BJ (cell line): Measurements from ENCODE around the gene ZGPAT. TPM values are rescaled to one million over a fixed set of nuclear protein-coding genes. Genes with fewer than 3 reads are reported as not detected.
"Not testable (repeated sequence)": the region's sequence is repeated elsewhere in the genome, so short reads cannot be mapped to it uniquely, and the experiment has no call there.

ENCODE experiments used
- CTCF ChIA-PET: fragments of 350-600 bp; formaldehyde crosslinking; extraction: SDS; loops from one replicate; lab custom pipeline; 2021; ENCODE audit warnings: antibody characterized with exemption, inconsistent platforms; lab: Yijun Ruan, JAX
- POLR2A ChIA-PET: fragments of 300-600 bp; sonication (Branson Sonifier 250); formaldehyde crosslinking; extraction: SDS; loops from one replicate; lab custom pipeline; 2021; ENCODE audit warnings: antibody characterized with exemption; lab: Charles Lee
- DNase-seq: peaks from one replicate; pipeline ENCODE4 v3.0.0-alpha.2; 2011; ENCODE audit warnings: low read depth
- H3K27me3 ChIP-seq: 2 replicates; pipeline ENCODE4 v1.6.0; 2011; ENCODE audit warnings: low read length; ENCODE audit not compliant: control insufficient read depth, insufficient read depth
- H3K36me3 ChIP-seq: 2 replicates; pipeline ENCODE4 v1.5.1; 2011; ENCODE audit warnings: low read length; ENCODE audit not compliant: control insufficient read depth, insufficient read depth
- H3K4me3 ChIP-seq: 2 replicates; pipeline ENCODE4 v1.5.1; 2011; ENCODE audit warnings: low read depth, mild to moderate bottlenecking, control low read depth, low read length
- CTCF ChIP-seq: IDR thresholded peaks from 2 replicates; pipeline ENCODE4 v1.5.1; 2011; ENCODE audit warnings: low read depth, mild to moderate bottlenecking, control low read depth, inconsistent platforms, low read length, moderate library complexity; ENCODE audit not compliant: insufficient read depth
- polyA plus RNA-seq: library from polyadenylated mRNA; depleted of rRNA; stranded (reverse); fragments of >200 nt; gene quantifications from 2 replicates; pipeline ENCODE4 v1.2.3, GENCODE V29; 2011

ZGPAT gene
- polyA plus RNA-seq, 1 experiment = 15.9 TPM

- CTCF ChIA-PET = interaction anchor here (0.9 to 5.2 kb wide), 22 partner anchors 9 to 297 kb away, joined by 3 to 71 read pairs (median 4); partner anchors contain the start of genes ARFRP1, PTK6, SLC2A4RG and TPD52L2
- TF ChIP-seq CTCF = peak; percentile 87
- Histone ChIP-seq H3K27me3 (no peaks in the 10 kb centered on the region), H3K36me3 (no peaks in the 10 kb centered on the region), H3K4me3 (peak overlapping the region; percentile 28)
- POLR2A ChIA-PET = no interaction called here
- DNase-seq = no peak
These were observed 67.5 kb downstream of the ZGPAT start for GRCh38 chr20:63775096-63775978.

- H3K36me3 ChIP-seq, DNase-seq, POLR2A ChIA-PET, H3K4me3 ChIP-seq, H3K27me3 ChIP-seq: not testable (repeated sequence)
- CTCF ChIA-PET = interaction anchor here (2.5 to 5.2 kb wide), 2 partner anchors 8 to 15 kb away, joined by 8 to 71 read pairs; no protein-coding TSS in a partner anchor
These were observed 69.0 kb downstream of the ZGPAT start for GRCh38 chr20:63776875-63777274.

- no peak for DNase-seq
- no peak for TF ChIP-seq CTCF
- H3K4me3 ChIP-seq = no peak overlapping the region
- POLR2A ChIA-PET = no interaction called here
- CTCF ChIA-PET = interaction anchor here (1.2 to 3.0 kb wide), 3 partner anchors 8 to 15 kb away, joined by 3 to 9 read pairs (median 8); no protein-coding TSS in a partner anchor
- H3K27me3 ChIP-seq = no peaks in the 10 kb centered on the region
- H3K36me3 ChIP-seq = no peaks in the 10 kb centered on the region
These were observed 69.8 kb downstream of the ZGPAT start for GRCh38 chr20:63777614-63778013.

- Histone ChIP-seq H3K27me3 (no peaks in the 10 kb centered on the region), H3K4me3 (no peak overlapping the region), H3K36me3 (no peaks in the 10 kb centered on the region)
- DNase-seq = no peak
- ChIA-PET POLR2A (no interaction called here), CTCF (interaction anchor here (0.7 to 3.0 kb wide), 5 partner anchors 9 to 196 kb away, joined by 3 to 9 read pairs (median 7); no protein-coding TSS in a partner anchor)
- TF ChIP-seq CTCF = no peak
These were observed 70.4 kb downstream of the ZGPAT start for GRCh38 chr20:63778034-63778752.

- ChIA-PET CTCF (interaction anchor here (0.7 to 3.0 kb wide), 5 partner anchors 9 to 195 kb away, joined by 3 to 9 read pairs (median 7); no protein-coding TSS in a partner anchor), POLR2A (no interaction called here)
- Histone ChIP-seq H3K4me3 (no peak overlapping the region), H3K27me3 (no peaks in the 10 kb centered on the region), H3K36me3 (no peaks in the 10 kb centered on the region)
- TF ChIP-seq CTCF = no peak
- no peak for DNase-seq
These were observed 71.0 kb downstream of the ZGPAT start for GRCh38 chr20:63778857-63779256.
